ENCODE results near the gene RIPK1.
"Not testable (repeated sequence)": the region's sequence is repeated elsewhere in the genome, so short reads cannot be mapped to it uniquely, and the experiment has no call there.

Gene RIPK1

DNA sequence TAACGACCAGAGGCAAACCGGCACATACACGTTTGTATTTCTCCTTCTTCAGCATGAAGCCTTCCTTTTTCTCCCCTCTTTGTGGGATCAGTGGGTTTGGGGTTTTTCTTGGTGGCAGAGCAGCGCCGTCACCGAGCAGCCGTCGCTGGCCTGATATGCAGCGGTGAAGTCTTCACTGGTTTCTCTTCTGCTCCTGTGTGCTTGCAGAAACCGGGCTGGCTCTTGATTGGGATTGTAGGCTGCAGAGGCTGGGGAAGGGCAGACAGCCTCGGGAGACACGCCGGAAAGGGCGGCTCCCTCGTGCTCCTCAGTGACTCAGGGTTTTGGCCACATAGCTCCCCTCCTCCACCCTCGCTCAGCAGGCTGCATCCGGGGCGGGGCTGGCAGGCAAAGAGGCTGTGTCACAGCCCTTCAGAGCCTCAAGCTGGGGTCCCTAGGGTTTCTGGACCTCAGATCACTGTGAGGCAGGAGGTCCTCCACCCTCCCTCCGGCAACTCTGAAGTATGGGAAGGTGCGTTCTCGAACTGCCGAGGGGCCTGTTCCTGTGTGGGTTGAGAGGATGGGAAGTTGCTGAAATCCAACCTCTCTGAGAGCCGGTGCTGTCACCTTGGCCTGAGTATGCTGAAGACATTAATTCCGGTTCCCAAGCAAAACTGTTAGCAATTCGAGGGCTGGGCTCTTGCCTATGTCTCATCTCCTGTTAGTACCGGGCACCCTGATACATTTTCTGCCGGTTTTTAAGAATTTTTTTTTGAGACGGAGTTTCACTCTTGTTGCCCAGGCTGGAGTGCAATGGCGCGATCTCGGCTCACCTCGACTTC, 44.4 kb upstream of the RIPK1 start:
- H3K36me3 ChIP-seq = peaks cover 3% of the 10 kb centered on the region; the same call in 1 of the 2 replicates
- H3K4me3 ChIP-seq (ENCODE audit: low read depth, low read length) = no peak overlapping the region
- H3K9me3 ChIP-seq (ENCODE audit: severe bottlenecking) = no peaks in the 10 kb centered on the region
- no peaks in the 10 kb centered on the region for H3K27me3 ChIP-seq (ENCODE audit: insufficient read depth, low read depth, severe bottlenecking)
- H3K27ac ChIP-seq = no peak overlapping the region
- TF ChIP-seq, protein P1, sequence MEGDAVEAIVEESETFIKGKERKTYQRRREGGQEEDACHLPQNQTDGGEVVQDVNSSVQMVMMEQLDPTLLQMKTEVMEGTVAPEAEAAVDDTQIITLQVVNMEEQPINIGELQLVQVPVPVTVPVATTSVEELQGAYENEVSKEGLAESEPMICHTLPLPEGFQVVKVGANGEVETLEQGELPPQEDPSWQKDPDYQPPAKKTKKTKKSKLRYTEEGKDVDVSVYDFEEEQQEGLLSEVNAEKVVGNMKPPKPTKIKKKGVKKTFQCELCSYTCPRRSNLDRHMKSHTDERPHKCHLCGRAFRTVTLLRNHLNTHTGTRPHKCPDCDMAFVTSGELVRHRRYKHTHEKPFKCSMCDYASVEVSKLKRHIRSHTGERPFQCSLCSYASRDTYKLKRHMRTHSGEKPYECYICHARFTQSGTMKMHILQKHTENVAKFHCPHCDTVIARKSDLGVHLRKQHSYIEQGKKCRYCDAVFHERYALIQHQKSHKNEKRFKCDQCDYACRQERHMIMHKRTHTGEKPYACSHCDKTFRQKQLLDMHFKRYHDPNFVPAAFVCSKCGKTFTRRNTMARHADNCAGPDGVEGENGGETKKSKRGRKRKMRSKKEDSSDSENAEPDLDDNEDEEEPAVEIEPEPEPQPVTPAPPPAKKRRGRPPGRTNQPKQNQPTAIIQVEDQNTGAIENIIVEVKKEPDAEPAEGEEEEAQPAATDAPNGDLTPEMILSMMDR (IDR thresholded peaks at IDR 0.05; ENCODE audit: low read depth, low read length) = no peak
- DNase-seq = no peak

DNA sequence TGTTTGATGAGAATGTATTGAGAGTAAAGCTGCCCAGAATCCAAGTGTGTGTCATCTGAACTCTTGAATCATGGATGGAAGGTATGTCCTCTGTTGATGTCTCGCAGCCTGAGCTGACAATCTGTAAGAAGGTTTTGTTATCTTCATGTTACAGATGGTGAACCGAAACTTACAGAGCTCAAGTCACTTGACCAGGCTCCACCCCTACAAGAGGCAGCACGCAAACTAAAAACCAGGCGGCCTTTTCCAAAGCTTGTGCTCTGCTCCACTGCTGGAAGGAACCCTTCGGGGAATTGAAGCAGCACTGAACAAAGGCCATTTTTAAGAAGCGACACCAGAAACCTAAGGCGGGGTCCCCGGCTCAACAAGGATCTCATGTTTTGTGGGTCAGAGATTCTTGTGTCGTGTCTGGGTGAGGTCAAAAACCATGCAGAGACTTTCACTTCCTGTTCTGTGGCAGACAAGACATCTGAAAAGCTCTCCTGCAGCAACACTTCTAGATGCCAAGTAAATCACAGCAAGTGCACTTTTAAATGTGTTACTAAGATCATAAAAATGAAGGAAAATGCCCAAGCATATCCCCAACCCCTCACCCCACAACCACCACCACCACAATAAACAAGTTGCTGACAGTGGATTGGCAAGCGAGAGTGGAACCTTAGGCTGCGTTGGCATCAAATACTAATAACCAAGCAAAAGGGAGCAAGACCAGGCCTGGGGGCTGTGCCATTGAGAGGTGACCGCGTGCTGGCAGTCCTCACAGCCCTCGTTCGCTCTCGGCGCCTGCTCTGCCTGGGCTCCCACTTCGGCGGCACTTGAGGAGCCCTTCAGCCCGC, 41.3 kb upstream of the RIPK1 start:
- DNase-seq = no peak
- no peak overlapping the region for H3K27ac ChIP-seq
- TF ChIP-seq, protein P1 (IDR thresholded peaks at IDR 0.05; ENCODE audit: low read depth, low read length) = no peak

DNA sequence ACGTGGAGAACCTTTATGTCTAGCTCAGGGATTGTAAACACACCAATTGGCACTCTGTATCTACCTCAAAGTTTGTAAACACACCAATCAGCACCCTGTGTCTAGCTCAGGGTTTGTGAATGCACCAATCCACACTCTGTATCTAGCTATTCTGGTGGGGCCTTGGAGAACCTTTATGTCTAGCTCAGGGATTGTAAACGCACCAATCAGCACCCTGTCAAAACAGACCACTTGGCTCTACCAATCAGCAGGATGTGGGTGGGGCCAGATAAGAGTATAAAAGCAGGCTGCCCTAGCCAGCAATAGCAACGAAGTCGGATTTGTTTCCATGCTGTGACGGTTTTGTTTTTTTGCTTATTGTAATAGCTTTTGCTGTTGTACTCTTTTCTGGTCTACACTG, 40.1 kb upstream of the RIPK1 start:
- not testable (repeated sequence) for DNase-seq; H3K36me3 ChIP-seq; H3K27ac ChIP-seq; H3K4me3 ChIP-seq (ENCODE audit: low read depth, low read length); H3K9me3 ChIP-seq (ENCODE audit: severe bottlenecking); H3K27me3 ChIP-seq (ENCODE audit: insufficient read depth, low read depth, severe bottlenecking)

More for the DNA sequence above, 41.3 kb upstream of the RIPK1 start:
- no peaks in the 10 kb centered on the region for H3K36me3 ChIP-seq
- no peak overlapping the region for H3K4me3 ChIP-seq (ENCODE audit: low read depth, low read length)
- no peaks in the 10 kb centered on the region for H3K27me3 ChIP-seq (ENCODE audit: insufficient read depth, low read depth, severe bottlenecking)
- H3K9me3 ChIP-seq (ENCODE audit: severe bottlenecking) = no peaks in the 10 kb centered on the region

DNA sequence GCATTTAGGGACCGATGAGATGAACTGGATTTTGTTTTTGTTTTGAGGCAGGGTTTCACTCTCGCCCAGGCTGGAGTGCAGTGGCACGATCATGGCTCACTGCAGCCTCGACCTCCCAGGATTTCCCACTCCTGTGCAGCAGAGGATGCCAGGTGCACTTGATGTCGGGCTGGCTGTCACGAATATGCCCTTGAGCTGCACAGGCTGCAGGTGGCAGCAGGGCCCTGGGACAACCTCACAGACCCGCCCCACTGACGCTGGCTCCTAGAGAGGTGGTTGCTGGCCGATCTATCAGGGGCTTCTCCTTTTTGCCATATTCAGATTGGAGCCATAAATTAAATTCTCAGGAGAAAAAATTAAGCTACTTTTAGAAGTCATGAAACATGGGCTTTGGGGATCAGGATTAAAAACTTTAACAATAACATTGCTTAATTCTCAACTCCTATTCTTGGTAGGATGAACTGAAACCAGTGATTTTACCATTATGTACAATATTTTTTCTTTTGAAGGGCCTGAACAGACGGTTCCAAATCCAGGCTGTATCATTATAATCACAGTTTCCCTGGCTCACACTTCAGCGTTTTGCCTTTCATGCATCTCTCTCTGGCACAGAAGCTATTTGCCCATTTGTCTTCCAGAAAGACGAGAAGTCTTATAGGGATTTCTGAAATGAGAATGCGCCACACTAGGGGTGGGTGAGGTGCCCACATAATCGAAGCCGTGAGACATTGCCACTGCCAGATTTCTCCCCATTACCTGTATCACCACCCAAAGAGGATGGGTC, 36.2 kb upstream of the RIPK1 start:
- Histone ChIP-seq H3K36me3 (no peaks in the 10 kb centered on the region), H3K4me3 (ENCODE audit: low read depth, low read length) (no peak overlapping the region), H3K9me3 (ENCODE audit: severe bottlenecking) (peaks cover 6% of the 10 kb centered on the region), H3K27me3 (ENCODE audit: insufficient read depth, low read depth, severe bottlenecking) (no peaks in the 10 kb centered on the region), H3K27ac (no peak overlapping the region)
- TF ChIP-seq, protein P1 (IDR thresholded peaks at IDR 0.05; ENCODE audit: low read depth, low read length) = peak; percentile 59
- DNase-seq = peak; percentile 47

DNA sequence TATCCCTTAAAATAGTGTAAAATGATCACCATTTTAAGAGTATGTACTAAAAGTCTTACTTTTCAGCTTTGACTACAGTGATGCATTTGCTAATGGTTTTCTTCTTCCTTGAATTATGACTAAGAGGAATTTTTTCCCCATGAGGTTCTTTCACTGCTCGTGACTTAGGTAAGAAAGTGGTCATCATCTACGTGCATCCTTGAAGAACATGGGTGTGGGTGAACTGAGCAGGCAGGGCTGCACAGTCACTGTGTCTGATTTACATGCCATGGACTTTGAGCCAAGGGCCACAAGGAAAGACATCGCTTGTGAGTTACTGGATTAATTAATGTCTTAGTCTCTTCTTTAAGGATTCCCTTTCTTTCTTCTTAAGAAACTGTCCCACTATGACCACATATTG, 35.3 kb upstream of the RIPK1 start:
- peaks cover 6% of the 10 kb centered on the region for H3K9me3 ChIP-seq (ENCODE audit: severe bottlenecking)
- H3K36me3 ChIP-seq = no peaks in the 10 kb centered on the region
- TF ChIP-seq, protein P1 (IDR thresholded peaks at IDR 0.05; ENCODE audit: low read depth, low read length) = no peak
- DNase-seq = no peak
- H3K4me3 ChIP-seq (ENCODE audit: low read depth, low read length) = no peak overlapping the region
- no peak overlapping the region for H3K27ac ChIP-seq
- no peaks in the 10 kb centered on the region for H3K27me3 ChIP-seq (ENCODE audit: insufficient read depth, low read depth, severe bottlenecking)

Data from WERI-Rb-1 (cell line).